ENCODE measurements around the gene C5orf52.
A peak's percentile ranks its signal among the peaks of the same experiment; 100 is the strongest.

Gene C5orf52

DNA sequence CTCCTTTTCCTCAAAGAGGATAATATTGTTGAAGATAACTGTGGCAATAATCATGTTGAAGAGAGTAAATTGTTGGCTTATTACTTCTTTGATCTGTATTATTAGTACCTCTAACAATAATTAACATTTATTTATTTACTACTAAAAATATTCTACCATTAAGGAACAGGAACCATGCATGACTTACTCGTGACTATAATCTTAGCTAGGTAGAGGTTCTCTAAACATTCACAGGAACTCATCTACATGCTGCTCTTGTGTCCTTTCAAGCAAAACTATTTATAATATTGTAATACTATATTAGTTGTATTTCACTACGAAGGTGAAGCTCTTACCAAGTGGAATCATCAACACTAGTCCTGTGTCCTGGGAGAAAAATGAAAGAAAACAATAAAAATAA, 22.2 kb upstream of the C5orf52 start:
- peak overlapping the region; percentile 39 for H3K4me2 ChIP-seq (ENCODE audit: low read length)
- no peak overlapping the region for H3K4me3 ChIP-seq (ENCODE audit: low read length)
- H3K9me3 ChIP-seq (ENCODE audit: control insufficient read depth, insufficient read depth, low read length) = peaks cover 11% of the 10 kb centered on the region; the same call in 1 of the 2 replicates
- H3K4me1 ChIP-seq (ENCODE audit: control insufficient read depth, low read length) = peaks cover 39% of the 10 kb centered on the region
- H3K36me3 ChIP-seq (ENCODE audit: control insufficient read depth, low read length) = no peaks in the 10 kb centered on the region
- H3K27me3 ChIP-seq (ENCODE audit: control insufficient read depth, low read length) = no peaks in the 10 kb centered on the region
- H3K27ac ChIP-seq (ENCODE audit: low read depth, low read length) = no peak overlapping the region
- no peaks in the 10 kb centered on the region for H3K79me2 ChIP-seq (ENCODE audit: control insufficient read depth, low read length)
- no peaks in the 10 kb centered on the region for H3F3A ChIP-seq (ENCODE audit: control insufficient read depth, insufficient read depth)
- no peaks in the 10 kb centered on the region for H3K9me2 ChIP-seq (replicated peaks; ENCODE audit: control insufficient read depth, low read length)
- TF ChIP-seq EZH2phosphoT487 (IDR thresholded peaks at IDR 0.05; ENCODE audit: borderline replicate concordance, low read length) = no peak
- TF ChIP-seq, protein P1, sequence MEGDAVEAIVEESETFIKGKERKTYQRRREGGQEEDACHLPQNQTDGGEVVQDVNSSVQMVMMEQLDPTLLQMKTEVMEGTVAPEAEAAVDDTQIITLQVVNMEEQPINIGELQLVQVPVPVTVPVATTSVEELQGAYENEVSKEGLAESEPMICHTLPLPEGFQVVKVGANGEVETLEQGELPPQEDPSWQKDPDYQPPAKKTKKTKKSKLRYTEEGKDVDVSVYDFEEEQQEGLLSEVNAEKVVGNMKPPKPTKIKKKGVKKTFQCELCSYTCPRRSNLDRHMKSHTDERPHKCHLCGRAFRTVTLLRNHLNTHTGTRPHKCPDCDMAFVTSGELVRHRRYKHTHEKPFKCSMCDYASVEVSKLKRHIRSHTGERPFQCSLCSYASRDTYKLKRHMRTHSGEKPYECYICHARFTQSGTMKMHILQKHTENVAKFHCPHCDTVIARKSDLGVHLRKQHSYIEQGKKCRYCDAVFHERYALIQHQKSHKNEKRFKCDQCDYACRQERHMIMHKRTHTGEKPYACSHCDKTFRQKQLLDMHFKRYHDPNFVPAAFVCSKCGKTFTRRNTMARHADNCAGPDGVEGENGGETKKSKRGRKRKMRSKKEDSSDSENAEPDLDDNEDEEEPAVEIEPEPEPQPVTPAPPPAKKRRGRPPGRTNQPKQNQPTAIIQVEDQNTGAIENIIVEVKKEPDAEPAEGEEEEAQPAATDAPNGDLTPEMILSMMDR (IDR thresholded peaks at IDR 0.05; ENCODE audit: low read depth, low read length, poor library complexity, severe bottlenecking) = no peak
- no peaks in the 10 kb centered on the region for H4K20me1 ChIP-seq (ENCODE audit: control insufficient read depth, insufficient read depth, low read depth, low read length)

DNA sequence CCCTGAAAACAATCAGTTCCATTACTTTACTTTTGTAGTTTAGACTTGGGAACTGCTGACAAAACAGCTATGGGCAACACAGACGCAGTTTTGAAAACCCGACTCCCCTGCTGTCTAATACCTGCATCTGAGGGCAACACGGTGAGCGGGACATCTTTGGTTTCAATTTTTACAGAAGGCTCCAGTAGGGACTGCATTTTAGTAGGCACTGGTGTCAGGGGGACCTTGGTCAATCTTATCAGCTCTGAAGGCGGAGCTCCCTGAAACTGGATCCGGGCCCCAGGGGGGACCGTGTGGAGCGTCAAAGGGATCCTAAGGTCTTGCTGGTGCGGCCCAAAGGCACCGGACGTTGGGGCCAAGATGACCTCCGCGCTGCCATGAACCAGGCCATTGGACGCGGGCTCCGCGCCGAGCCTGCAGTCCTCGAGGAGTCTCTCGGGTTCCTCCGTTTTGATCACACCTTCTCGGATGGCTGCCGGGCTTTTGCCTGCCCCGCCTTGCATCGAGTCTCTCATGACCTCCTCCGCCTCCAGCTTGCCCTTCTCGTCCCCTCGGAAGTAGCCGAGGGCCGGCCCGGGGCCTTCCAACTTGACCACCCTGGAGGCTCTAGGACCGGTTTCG, 20.2 kb upstream of the C5orf52 start:
- Histone ChIP-seq H3K9me3 (ENCODE audit: control insufficient read depth, insufficient read depth, low read length) (peaks cover 18% of the 10 kb centered on the region), H3K4me3 (ENCODE audit: low read length) (no peak overlapping the region), H3K27ac (ENCODE audit: low read depth, low read length) (no peak overlapping the region), H3K4me2 (ENCODE audit: low read length) (peak overlapping the region; percentile 54; the same call in 1 of the 2 replicates), H3K27me3 (ENCODE audit: control insufficient read depth, low read length) (no peaks in the 10 kb centered on the region), H3K9me2 (replicated peaks; ENCODE audit: control insufficient read depth, low read length) (no peaks in the 10 kb centered on the region), H3F3A (ENCODE audit: control insufficient read depth, insufficient read depth) (no peaks in the 10 kb centered on the region), H3K79me2 (ENCODE audit: control insufficient read depth, low read length) (no peaks in the 10 kb centered on the region), H3K36me3 (ENCODE audit: control insufficient read depth, low read length) (no peaks in the 10 kb centered on the region), H3K4me1 (ENCODE audit: control insufficient read depth, low read length) (peaks cover 35% of the 10 kb centered on the region), H4K20me1 (ENCODE audit: control insufficient read depth, insufficient read depth, low read depth, low read length) (no peaks in the 10 kb centered on the region)
- TF ChIP-seq, protein P1 (IDR thresholded peaks at IDR 0.05; ENCODE audit: low read depth, low read length, poor library complexity, severe bottlenecking) = no peak
- TF ChIP-seq EZH2phosphoT487 (IDR thresholded peaks at IDR 0.05; ENCODE audit: borderline replicate concordance, low read length) = no peak

DNA sequence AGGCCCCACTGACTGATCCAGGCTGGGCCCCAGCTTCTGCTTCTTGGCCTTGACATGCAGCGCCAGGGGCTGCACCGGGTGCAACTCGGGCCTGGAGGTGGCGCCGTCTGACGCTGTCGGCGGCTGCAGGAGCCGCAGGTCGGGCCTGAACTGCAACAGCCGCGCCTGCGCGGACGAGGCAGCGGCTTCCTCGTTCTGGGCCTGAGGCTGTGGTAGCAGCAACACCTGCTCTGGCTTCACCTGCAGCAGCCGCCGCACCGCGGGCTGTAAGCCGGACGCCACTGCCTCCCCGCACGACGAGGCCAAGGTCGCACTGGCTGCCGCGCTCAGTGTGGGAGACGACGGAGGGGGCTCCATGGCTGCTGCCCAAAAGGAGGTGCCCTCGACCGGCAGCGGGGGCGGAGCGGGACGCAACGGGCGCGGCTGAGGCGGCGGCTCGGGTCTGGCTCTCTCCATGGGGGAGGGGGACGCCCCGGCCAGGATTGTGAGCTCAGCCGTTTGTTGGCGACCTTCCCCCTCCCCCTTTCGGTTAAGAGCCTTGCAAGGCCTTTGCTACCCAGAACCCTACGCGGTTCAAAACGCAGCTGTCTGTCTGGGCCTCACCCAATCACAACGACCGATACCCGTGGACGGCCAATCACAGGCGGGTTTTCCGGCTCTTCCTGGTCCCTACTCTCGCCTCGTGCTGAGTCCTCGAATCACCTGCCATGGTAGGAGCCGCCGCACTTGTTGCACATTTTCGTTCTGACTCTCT, 19.5 kb upstream of the C5orf52 start:
- H3K27me3 ChIP-seq (ENCODE audit: control insufficient read depth, low read length) = no peaks in the 10 kb centered on the region
- no peaks in the 10 kb centered on the region for H3K79me2 ChIP-seq (ENCODE audit: control insufficient read depth, low read length)
- H3K27ac ChIP-seq (ENCODE audit: low read depth, low read length) = no peak overlapping the region
- no peaks in the 10 kb centered on the region for H3F3A ChIP-seq (ENCODE audit: control insufficient read depth, insufficient read depth)
- H3K4me1 ChIP-seq (ENCODE audit: control insufficient read depth, low read length) = peaks cover 29% of the 10 kb centered on the region
- H3K9me2 ChIP-seq (replicated peaks; ENCODE audit: control insufficient read depth, low read length) = no peaks in the 10 kb centered on the region
- H3K36me3 ChIP-seq (ENCODE audit: control insufficient read depth, low read length) = no peaks in the 10 kb centered on the region
- H3K4me3 ChIP-seq (ENCODE audit: low read length) = peak overlapping the region; percentile 50
- H3K4me2 ChIP-seq (ENCODE audit: low read length) = peak overlapping the region; percentile 54
- H3K9me3 ChIP-seq (ENCODE audit: control insufficient read depth, insufficient read depth, low read length) = peaks cover 21% of the 10 kb centered on the region
- TF ChIP-seq, protein P1 (IDR thresholded peaks at IDR 0.05; ENCODE audit: low read depth, low read length, poor library complexity, severe bottlenecking) = peak; percentile 58
- no peak for TF ChIP-seq EZH2phosphoT487 (IDR thresholded peaks at IDR 0.05; ENCODE audit: borderline replicate concordance, low read length)
- H4K20me1 ChIP-seq (ENCODE audit: control insufficient read depth, insufficient read depth, low read depth, low read length) = no peaks in the 10 kb centered on the region
